ENCODE measurements around the gene ARR3. TPM values are rescaled to one million over a fixed set of nuclear protein-coding genes. Genes with fewer than 3 reads are reported as not detected.

ARR3 gene
- total RNA-seq, 1 experiment from 2014 or later = not detected

Other genes starting within 250 kb of the ARR3 start
- gene AWAT2, start 218.4 kb upstream of the ARR3 start, total RNA-seq (2014; rRNA removed; shearing (Covaris generic); ENCODE audit: low replicate concordance) = not detected in 2 replicates
- not detected in 2 replicates for gene OTUD6A, start 205.9 kb upstream of the ARR3 start, total RNA-seq (2014; rRNA removed; shearing (Covaris generic); ENCODE audit: low replicate concordance)
- gene IGBP1, start 134.9 kb upstream of the ARR3 start, total RNA-seq (2014; rRNA removed; shearing (Covaris generic); ENCODE audit: low replicate concordance) = 64.9 and 95.2 TPM in 2 replicates
- gene DGAT2L6, start 90.9 kb upstream of the ARR3 start, total RNA-seq (2014; rRNA removed; shearing (Covaris generic); ENCODE audit: low replicate concordance) = not detected in 2 replicates
- not detected in 2 replicates for gene AWAT1, start 33.7 kb upstream of the ARR3 start, total RNA-seq (2014; rRNA removed; shearing (Covaris generic); ENCODE audit: low replicate concordance)
- not detected in 2 replicates for gene P2RY4, start 8.1 kb upstream of the ARR3 start, total RNA-seq (2014; rRNA removed; shearing (Covaris generic); ENCODE audit: low replicate concordance)
- not detected in 2 replicates for gene RAB41, start 13.8 kb downstream of the ARR3 start, total RNA-seq (2014; rRNA removed; shearing (Covaris generic); ENCODE audit: low replicate concordance)
- 31.7 and 51.1 TPM in 2 replicates for gene PDZD11, start 21.6 kb downstream of the ARR3 start, total RNA-seq (2014; rRNA removed; shearing (Covaris generic); ENCODE audit: low replicate concordance)
- 18.1 and 19.9 TPM in 2 replicates for gene KIF4A, start 21.8 kb downstream of the ARR3 start, total RNA-seq (2014; rRNA removed; shearing (Covaris generic); ENCODE audit: low replicate concordance)
- gene GDPD2, start 155.0 kb downstream of the ARR3 start, total RNA-seq (2014; rRNA removed; shearing (Covaris generic); ENCODE audit: low replicate concordance) = not detected in 2 replicates
- 25.6 and 56.5 TPM in 2 replicates for gene DLG3, start 176.5 kb downstream of the ARR3 start, total RNA-seq (2014; rRNA removed; shearing (Covaris generic); ENCODE audit: low replicate concordance)